Colonic mucosa (tissue), 4 donors: ENCODE results near the gene CCM2. TPM values are rescaled to one million over a fixed set of nuclear protein-coding genes. Genes with fewer than 3 reads are reported as not detected.

Source experiments
- DNase-seq: peaks from one replicate; pipeline ENCODE4 v3.0.0-alpha.2; 2020
- H3K27ac ChIP-seq: fragments of 200-600 bp; one replicate; pipeline ENCODE4 v1.8.0; 2021
- H3K27me3 ChIP-seq: fragments of 200-600 bp; one replicate; pipeline ENCODE4 v1.8.0; 2021
- H3K36me3 ChIP-seq: fragments of 200-600 bp; one replicate; pipeline ENCODE4 v1.8.0; 2021
- H3K4me1 ChIP-seq: fragments of 200-600 bp; one replicate; pipeline ENCODE4 v1.8.0; 2021; ENCODE audit warnings: mild to moderate bottlenecking
- H3K4me3 ChIP-seq: fragments of 200-600 bp; one replicate; pipeline ENCODE4 v1.8.0; 2021
- H3K9ac ChIP-seq, 2 donors: one replicate each; pipeline ENCODE4 v1.7.0; 2013; ENCODE audit warnings: control low read depth in 2 of 2, low read depth in 2 of 2, low read length in 2 of 2
- H3K9me3 ChIP-seq: fragments of 200-600 bp; one replicate; pipeline ENCODE4 v1.8.0; 2021
- intact Hi-C: fragments of 100-400 bp; cut with DNase I; formaldehyde crosslinking; loops from one replicate; pipeline ENCODE4 v1.14.1; 2022
- total RNA-seq, 2 donors: library from RNA; stranded (reverse); fragmentation: NEBNext Ultra II Directional in 1 of 2; extraction: Animal tissue kit (Norgen Biotek cat#: 25700) in 1 of 2; gene quantifications; one replicate each; pipeline ENCODE4 v1.2.1, GENCODE V29; 2021
- TF ChIP-seq, protein P1 (sequence below): fragments of 200-600 bp; IDR thresholded peaks from one replicate; pipeline ENCODE4 v1.8.0; 2022; ENCODE audit warnings: antibody characterized with exemption, mild to moderate bottlenecking
- donor health status: healthy.
- donor health status: DM: no; HTN: no; CAD: no.
- donor health status: DM: no; HTN: no; CAD: no.

Gene CCM2
- total RNA-seq, 2 donors from 2014 or later = 34.8 to 38.0 TPM

DNA sequence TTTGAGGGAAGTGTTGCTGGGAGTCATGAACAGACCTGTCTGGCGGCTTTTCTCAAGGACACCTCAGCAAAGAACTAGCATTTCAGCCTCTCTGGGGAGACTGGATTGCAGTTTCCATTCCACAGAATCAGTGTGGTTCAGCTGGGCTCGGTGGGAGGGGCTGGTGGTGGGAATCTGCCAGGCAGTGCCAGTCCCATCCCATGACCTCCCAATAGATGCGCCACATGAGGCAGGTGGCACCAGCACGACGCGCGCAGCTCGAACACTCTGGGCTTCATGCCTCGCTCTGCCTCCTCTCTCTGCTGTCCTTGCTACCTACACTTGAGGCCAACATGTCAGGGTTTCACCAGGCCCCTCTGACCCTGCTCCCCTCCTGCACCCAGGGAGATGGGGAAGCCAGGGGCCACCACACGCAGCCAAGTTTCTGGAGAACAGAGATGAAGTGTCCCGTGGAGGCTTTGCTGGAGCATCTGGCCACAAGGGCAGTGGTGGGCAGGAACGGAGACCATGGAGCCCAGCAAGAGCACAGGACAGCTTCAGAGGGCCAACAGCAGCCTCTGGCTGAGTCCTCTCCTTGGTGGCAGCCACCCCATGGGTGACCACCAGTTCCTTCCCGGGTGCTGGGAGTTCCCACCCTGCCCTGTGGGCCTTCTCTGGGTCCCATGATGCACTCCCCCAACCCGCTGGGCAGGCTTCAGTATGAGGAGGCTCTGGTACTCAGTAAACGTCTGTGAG lies 86.5 kb downstream of the CCM2 start:
- intact Hi-C loops = no loop called here
- TF ChIP-seq, protein P1, sequence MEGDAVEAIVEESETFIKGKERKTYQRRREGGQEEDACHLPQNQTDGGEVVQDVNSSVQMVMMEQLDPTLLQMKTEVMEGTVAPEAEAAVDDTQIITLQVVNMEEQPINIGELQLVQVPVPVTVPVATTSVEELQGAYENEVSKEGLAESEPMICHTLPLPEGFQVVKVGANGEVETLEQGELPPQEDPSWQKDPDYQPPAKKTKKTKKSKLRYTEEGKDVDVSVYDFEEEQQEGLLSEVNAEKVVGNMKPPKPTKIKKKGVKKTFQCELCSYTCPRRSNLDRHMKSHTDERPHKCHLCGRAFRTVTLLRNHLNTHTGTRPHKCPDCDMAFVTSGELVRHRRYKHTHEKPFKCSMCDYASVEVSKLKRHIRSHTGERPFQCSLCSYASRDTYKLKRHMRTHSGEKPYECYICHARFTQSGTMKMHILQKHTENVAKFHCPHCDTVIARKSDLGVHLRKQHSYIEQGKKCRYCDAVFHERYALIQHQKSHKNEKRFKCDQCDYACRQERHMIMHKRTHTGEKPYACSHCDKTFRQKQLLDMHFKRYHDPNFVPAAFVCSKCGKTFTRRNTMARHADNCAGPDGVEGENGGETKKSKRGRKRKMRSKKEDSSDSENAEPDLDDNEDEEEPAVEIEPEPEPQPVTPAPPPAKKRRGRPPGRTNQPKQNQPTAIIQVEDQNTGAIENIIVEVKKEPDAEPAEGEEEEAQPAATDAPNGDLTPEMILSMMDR = no peak
- H3K9ac ChIP-seq = no peak overlapping the region
- no peaks in the 10 kb centered on the region for H3K4me1 ChIP-seq
- H3K4me3 ChIP-seq = no peak overlapping the region
- peaks cover 11% of the 10 kb centered on the region for H3K27me3 ChIP-seq
- no peak for DNase-seq
- no peaks in the 10 kb centered on the region for H3K9me3 ChIP-seq
- no peaks in the 10 kb centered on the region for H3K36me3 ChIP-seq
- H3K27ac ChIP-seq = no peak overlapping the region

DNA sequence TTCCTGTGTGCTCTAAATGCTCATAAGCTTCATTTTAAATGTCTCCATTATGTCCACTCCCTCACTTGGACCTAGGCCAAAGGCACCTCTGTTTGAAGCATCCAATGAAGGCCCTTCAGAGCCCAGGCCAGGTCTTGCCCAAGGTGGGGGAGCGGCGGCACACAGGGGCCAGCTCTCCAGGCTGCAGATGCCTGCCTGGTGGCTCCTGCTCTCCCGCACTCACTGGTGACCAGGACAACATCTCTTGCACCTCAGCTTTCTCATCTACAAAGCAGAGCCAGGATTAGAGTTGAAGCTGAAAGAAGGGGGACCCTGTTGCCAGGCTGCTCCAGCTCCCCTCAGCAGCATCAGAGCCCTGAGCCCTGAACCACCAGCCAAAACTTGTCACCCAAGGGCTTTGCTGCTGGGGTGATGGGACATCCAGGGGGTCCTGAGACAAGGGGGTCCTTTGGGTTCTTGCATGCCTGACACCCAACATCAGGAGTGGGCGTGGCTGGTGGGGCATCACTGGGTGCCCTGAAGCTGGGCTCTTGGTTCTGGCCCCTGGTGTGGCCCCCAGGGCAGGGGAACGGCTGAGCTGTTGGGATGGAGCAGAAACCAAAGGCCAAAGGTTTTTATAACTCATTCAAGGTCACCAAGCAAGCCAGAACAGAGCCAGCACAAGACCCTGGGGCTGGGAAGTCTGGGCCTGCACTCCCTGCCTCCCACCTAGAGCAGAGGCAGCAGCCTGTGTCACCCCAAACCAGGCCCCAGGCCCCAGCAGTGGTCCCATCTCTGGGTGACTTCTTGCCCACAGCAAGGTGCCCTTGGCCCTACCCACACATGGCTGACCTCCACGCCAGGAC lies 87.5 kb downstream of the CCM2 start:
- Histone ChIP-seq H3K36me3 (no peaks in the 10 kb centered on the region), H3K4me3 (no peak overlapping the region), H3K27ac (no peak overlapping the region), H3K4me1 (no peaks in the 10 kb centered on the region), H3K9ac (peak overlapping the region in 1 of 2 donors; percentile 60), H3K27me3 (peaks cover 11% of the 10 kb centered on the region), H3K9me3 (no peaks in the 10 kb centered on the region)
- intact Hi-C loops = no loop called here
- no peak for DNase-seq
- TF ChIP-seq, protein P1 = no peak

DNA sequence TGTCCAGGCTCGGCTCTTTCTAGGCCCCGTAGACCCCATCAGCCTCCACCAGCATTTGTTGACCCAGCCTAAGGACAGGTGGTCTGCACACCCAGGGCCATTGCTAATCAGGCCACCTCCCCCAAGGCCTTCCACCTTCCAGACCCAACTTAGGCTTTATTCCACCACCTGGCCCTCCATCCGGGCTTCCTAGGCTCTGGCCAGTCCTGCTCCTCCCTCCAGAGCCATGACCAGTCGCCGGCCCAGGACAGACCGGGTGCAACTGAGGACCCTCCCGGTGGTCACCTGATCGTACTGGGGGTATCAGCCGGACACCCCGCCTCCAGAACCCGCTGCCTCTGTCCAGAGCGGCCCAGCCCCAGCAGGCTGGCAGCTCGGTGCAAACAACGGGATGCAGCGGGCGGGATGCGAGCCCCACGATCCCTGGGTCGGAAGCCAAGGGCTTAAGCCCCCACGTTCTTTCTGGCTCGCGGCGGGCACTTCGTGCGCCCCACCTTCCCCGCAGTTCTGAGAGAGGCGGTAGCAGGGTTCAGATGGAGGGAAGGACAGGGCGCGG lies 88.2 kb downstream of the CCM2 start:
- no peak for DNase-seq
- TF ChIP-seq, protein P1 = no peak
- H3K27ac ChIP-seq = no peak overlapping the region

GRCh38 chr7:45088821-45089340 lies 88.9 kb downstream of the CCM2 start, which contains the start of gene NACAD:
NACAD (minus strand) TSS chr7:45088969; CDS start chr7:45088894, 75 bp downstream.
- no peaks in the 10 kb centered on the region for H3K9me3 ChIP-seq
- H3K27ac ChIP-seq = no peak within 1 kb of the TSS
- H3K9ac ChIP-seq = peak within 1 kb of the TSS in 1 of 2 donors; percentile 60
- H3K27me3 ChIP-seq = peaks cover 11% of the 10 kb centered on the region
- H3K4me1 ChIP-seq = no peaks in the 10 kb centered on the region
- TF ChIP-seq, protein P1 = no peak
- no peaks in the 10 kb centered on the region for H3K36me3 ChIP-seq
- intact Hi-C loops = no loop called here
- peak within 1 kb of the TSS; percentile 40 for H3K4me3 ChIP-seq
- DNase-seq = no peak

More for the DNA sequence above, 88.2 kb downstream of the CCM2 start:
- H3K4me1 ChIP-seq = no peaks in the 10 kb centered on the region
- intact Hi-C loops = no loop called here
- H3K4me3 ChIP-seq = peak overlapping the region; percentile 40
- H3K27me3 ChIP-seq = peaks cover 11% of the 10 kb centered on the region
- H3K36me3 ChIP-seq = no peaks in the 10 kb centered on the region
- H3K9me3 ChIP-seq = no peaks in the 10 kb centered on the region
- H3K9ac ChIP-seq = peak overlapping the region in 1 of 2 donors; percentile 60

GRCh38 chr7:45089341-45089891 lies 89.4 kb downstream of the CCM2 start:
- Histone ChIP-seq H3K27me3 (peaks cover 11% of the 10 kb centered on the region), H3K27ac (no peak overlapping the region), H3K36me3 (no peaks in the 10 kb centered on the region), H3K9me3 (no peaks in the 10 kb centered on the region), H3K9ac (no peak overlapping the region), H3K4me3 (peak overlapping the region; percentile 40), H3K4me1 (no peaks in the 10 kb centered on the region)
- TF ChIP-seq, protein P1 = no peak
- DNase-seq = peak; percentile 54
- intact Hi-C loops = no loop called here
